GM19372 (cell line): Measurements from ENCODE around the gene SETBP1.

Experiments
- ATAC-seq: cut with Tn5 transposase; IDR thresholded peaks from one replicate; pipeline ENCODE4 v1.9.1; 2021; ENCODE audit warnings: mild to moderate bottlenecking, low read depth, moderate library complexity; ENCODE audit not compliant: unreplicated experiment

The SETBP1 gene

GRCh38 chr18:44805176-44805575 lies 124.5 kb downstream of the SETBP1 start:
- ATAC-seq: no peak

- no peak for ATAC-seq
These were observed 125.0 kb downstream of the SETBP1 start for GRCh38 chr18:44805643-44806042.

DNA sequence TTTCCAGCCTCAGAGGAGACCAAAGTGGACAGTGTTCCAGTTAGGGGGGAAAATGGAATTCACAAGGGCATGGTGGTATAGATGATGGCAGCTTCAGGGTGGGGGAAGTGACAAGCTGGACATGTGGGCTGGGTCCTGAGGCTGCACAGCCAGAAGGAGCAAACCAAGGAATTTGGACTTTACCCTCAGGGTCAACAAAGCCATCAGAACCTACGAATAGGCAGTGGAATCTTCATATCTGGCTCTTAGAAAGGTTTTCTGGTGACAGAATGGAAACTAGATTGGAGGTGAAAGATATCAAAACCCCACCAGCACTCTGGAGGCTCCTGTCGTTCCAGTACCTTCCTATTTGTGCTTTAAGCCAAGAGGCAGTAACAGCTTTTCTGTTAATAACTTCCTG lies 127.1 kb downstream of the SETBP1 start:
- ATAC-seq: no peak

- ATAC-seq: peak; percentile 53
These were observed 131.0 kb downstream of the SETBP1 start for GRCh38 chr18:44811572-44812125.

- ATAC-seq: no peak
These were observed 131.7 kb downstream of the SETBP1 start for GRCh38 chr18:44812426-44812825.

DNA sequence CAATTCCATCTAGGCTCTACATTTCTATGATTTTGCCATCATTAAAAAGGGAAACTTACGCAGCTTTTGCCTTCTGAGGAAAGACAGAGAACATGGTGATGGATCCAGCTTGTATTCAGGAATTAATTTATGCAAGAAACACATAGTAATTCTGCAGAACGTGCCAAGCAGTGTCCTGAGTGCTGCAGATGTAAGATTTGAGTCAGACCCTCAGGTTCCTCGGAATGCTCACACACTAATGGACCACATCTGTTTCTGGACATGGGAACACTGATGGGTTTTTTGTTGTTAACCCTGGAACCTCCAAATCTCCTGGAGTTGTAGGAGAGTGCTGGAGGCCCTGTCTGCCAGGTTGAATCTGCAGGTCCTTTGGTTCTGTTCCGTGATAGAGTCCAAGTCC lies 132.9 kb downstream of the SETBP1 start:
- no peak for ATAC-seq

- no peak for ATAC-seq
These were observed 134.4 kb downstream of the SETBP1 start for GRCh38 chr18:44815108-44815507.

- ATAC-seq: no peak
These were observed 135.4 kb downstream of the SETBP1 start for GRCh38 chr18:44816050-44816449.

DNA sequence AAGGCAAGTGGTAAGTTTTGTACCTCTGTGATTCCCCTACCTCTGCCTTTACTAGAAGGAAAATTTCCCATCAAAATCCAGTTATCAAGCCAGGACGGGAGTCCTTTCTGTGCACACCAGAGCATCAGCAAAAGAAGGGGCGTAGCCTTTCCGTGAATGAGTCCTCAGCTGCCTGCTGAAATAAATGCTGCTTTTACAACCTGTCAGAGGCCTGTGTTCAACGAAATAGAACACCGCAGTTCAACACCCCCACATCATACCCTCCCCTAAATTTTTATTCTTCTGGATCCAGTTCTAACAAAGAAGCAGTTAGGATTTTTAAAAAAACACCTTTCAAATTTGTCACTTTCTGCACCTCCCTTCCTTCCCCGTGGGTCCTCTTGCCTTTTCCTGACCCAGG lies 135.8 kb downstream of the SETBP1 start:
- ATAC-seq: no peak

- no peak for ATAC-seq
These were observed 137.3 kb downstream of the SETBP1 start for GRCh38 chr18:44817831-44818473.

DNA sequence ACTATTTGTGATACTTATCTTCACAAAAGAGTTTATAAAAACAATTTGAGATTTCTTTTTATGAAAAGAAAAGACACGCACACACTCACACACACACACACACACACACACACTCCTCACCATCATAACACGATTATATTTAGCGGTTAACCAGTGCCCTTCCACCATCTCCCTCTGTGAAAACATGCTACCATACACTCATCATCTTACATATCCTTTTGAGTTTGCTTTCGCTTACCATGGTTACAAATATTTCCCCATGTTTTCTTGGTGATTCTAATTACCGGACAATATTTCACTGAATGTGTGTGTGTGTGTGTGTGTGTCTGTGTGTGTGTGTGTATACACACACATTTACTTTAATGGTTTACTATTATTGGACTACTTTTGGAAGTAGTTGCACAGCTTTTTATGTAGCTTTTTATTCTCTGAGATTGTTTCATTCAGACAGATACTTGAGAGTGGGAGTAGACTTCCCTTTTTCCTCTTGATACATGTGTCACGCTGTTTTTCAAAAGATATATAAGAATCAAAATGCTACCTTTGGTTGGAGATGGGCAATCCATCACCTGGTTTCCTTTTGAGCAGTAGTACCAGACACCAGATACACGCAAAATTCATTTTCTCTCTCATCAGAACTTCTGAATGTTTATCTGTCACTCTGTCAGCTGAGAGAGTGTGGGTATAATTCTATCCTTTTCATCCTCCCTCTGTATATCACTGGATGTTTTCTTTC lies 138.1 kb downstream of the SETBP1 start:
- ATAC-seq: no peak

- ATAC-seq: peak; percentile 43
These were observed 139.3 kb downstream of the SETBP1 start for GRCh38 chr18:44819944-44820510.

GRCh38 chr18:44821924-44822323 lies 141.2 kb downstream of the SETBP1 start:
- no peak for ATAC-seq

DNA sequence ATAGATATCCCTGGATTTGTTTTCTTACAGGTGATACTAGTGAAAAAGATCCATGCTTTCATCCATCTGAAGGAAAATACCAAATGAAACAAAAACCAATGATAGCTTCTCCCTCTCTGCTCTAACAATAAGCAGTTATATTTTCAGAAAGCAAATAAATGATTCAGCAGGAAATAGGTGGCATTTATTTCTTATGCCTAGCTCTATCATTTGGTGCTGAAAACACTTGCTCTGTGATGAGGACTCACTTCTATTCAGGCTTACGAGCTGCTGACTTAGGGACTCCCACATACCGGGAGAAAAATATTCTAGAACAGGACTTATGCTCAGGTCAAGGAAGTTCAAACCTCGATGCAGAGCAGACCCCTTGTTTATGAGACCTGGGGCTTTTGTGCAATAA lies 142.6 kb downstream of the SETBP1 start:
- ATAC-seq: no peak

- no peak for ATAC-seq
These were observed 143.1 kb downstream of the SETBP1 start for GRCh38 chr18:44823782-44824181.

DNA sequence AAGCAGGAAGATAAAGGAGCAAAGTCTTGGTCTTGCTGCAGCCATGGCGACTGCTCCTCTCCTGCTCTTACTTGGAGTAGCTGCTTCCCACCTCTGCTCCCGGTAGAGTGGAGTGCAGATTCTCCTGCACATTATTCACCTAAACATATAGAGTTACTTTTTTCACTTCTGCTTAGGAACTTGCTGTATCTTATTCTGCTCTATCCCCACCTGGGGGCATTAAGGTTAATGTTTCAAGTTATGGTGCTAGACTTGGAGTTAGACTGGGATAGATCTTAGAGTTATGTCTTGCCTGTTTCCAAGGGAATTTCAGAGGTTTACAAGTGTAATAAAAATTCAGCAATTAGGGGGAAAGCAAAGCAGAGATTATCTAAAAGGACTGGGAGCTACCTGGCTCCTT lies 144.2 kb downstream of the SETBP1 start:
- no peak for ATAC-seq

GRCh38 chr18:44826418-44827259 lies 146.0 kb downstream of the SETBP1 start:
- no peak for ATAC-seq

DNA sequence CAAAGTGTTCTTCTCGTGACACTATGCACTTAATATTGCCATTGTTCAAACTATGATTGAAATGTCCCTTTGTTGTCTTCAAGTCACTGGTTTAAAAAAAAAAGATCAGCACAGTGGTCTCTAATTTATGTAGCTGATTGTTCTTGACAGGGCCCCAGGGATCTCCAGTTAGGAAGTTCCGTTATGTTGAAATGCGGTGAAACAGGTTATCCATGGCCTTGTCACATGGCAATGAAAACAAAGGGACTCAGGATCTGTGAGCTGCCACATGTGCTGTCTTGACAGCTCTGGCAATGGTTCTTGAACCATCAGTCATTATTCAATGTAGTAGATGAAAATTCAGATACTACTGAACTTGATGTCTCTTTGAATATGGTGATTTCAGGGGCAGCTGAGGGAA lies 147.4 kb downstream of the SETBP1 start:
- no peak for ATAC-seq

- no peak for ATAC-seq
These were observed 149.9 kb downstream of the SETBP1 start for GRCh38 chr18:44830581-44830980.

- no peak for ATAC-seq
These were observed 153.1 kb downstream of the SETBP1 start for GRCh38 chr18:44833786-44834185.
